ENCODE results near the gene RAP1A.
"Not testable (repeated sequence)": the region's sequence is repeated elsewhere in the genome, so short reads cannot be mapped to it uniquely, and the experiment has no call there.

RAP1A gene

DNA sequence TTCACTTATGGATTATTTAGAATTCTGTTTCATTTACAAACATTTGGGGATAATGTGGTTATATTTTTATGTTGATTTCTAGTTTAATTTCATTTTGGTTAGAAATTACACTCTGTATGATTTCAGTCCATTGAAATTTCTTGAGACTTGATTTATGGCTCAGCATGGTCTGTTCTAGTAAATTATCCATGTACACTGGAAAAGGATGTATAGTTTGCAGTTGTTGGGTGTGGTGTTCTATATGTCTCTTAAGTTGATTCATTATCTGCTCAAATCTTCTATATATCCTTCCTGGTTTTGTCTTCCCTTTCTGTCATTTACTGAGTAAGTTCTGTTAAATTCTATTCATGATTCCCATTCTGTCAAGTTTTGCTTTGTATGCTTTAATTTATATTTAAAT is 52.3 kb downstream of the RAP1A start:
- no peak for DNase-seq

DNA sequence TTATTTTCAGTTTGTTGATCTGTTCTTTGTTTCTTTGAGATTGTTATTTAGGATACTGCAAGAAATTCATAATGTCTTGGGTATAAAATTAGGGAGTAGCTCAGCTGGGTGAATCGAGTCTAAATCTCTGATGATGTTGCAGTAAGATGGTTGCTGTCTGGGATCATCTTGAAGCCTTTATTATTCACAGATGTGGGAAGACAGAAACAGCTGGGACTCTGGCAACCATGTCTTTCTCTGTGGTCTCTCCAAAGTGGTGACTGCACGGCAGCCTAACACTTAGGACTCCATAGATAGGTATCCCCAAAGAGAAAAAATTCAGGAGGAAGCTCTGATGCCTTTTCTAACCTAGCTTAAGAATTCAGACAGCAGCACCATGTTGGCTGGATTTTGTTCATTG is 52.7 kb downstream of the RAP1A start:
- DNase-seq, result no peak

DNA sequence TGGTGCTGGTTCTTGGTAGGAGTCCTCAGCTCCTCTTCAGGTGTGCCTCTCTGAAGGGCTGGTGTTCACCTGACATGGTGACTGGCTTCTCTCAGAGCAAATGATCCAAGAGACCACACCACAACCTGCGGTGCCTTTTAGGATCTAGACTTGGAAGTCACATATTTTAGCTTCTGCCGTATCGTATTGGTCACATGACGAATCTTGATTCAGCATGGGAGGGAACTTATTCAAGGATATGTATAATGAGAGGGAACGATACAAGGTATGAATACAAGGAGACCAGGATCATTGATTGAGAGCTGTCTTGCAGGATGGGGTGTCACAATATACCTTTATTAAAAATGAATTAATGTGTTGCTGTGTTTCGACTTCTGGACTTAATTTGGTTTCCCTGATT is 58.0 kb downstream of the RAP1A start:
- DNase-seq, result no peak

DNA sequence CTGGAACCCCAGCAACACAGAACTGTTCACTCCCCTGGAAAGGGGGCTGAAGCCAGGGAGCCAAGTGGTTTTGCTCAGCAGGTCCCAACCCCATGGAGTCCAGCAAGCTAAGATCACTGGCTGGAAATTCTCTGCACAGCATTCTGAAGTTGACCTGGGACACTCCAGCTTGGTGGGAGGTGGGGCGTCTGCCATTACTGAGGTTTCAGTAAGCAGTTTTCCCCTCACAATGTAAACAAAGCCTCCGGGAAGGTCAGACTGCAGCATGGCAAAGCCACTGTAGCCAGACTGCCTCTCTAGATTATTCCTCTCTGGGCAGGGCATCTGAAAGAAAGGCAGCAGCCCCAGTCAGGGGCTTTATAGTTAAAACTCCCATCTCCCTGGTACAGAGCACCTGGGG is 60.0 kb downstream of the RAP1A start:
- peak; percentile 10 to 14 for DNase-seq

DNA sequence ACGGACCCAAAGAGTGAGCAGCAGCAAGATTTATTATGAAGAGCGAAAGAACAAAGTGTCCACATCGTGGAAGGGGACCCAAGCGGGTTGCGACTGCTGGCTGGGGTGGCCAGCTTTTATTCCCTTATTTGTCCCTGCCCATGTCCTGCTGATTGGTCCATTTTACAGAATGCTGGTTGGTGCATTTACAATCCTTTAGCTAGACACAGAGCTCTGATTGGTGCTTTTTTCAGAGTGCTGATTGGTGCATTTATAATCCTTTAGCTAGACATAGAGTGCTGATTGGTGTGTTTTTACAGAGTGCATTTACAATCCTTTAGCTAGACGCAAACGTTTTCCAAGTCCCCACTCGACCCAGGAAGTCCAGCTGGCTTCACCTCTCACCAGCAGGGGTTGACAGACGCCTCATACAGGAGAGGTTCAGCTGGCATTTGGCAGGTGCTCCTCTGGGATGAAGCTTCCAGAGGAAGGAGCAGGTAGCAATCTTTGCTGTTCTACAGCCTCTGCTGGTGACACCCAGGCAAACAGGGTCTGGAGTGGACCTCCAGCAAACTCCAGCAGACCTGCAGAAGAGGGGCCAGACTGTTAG is 60.7 kb downstream of the RAP1A start:
- DNase-seq, result not testable (repeated sequence)

DNA sequence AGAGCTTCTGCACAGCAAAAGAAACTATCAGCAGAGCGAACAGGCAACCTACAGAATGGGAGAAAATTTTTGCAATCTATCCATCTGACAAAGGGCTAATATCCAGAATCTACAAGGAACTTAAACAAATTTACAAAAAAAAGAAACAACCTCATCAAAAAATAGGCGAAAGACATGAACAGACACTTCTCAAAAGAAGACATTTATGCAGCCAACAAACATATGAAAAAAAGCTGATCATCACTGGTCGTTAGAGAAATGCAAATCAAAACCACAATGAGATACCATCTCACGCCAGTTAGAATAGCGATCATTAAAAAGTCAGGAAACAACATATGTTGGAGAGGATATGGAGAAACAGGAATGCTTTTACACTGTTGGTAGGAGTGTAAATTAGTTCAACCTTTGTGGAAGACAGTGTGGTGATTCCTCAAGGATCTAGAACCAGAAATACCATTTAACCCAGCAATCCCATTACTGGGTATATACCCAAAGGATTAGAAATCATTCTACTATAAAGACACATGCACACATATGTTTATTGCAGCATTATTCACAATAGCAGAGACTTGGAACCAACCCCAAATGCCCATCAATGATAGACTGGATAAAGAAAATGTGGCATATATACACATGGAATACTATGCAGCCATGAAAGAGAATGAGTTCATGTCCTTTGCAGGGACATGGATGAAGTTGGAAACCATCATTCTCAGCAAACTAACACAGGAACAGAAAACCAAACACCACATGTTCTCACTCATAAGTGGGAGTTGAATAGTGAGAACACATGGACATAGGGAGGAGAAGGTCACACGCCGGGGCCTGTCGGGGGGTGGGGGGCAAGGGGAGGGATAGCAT is 65.9 kb downstream of the RAP1A start:
- DNase-seq, result not testable (repeated sequence)

DNA sequence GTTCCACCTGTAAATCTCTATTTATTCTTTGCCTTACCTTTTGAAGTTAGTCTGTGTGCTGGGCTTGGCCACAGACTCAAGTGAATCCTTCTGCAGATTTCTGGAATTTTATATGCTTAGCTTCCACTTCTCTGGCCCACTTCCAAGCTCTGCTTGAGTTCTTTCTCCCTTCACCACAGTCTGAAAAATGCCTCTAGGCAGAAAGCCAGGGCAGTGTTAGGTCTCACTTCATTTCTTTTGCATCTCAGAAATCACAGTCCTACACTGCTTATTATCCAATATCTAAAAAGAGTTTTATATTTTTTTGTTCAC is 70.7 kb downstream of the RAP1A start:
- no peak for DNase-seq

DNA sequence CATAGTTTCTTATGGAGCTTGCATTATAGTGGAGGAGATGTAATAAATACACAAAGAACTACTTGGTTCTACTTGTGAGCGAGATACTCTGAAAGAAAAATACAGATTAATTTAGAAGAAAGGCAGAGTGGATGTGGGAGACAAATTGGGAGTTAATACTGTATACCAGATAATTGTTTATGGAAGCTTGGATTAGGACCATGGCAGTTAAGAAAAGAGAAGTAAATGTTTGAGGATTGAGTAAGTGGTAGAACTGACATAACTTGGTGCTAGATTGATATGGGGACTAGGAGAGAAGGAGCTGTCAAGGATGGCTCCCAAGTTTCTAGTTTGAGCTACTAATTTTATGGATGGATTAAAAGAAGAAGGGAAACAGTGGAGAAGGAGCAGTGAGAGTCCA is 72.3 kb downstream of the RAP1A start:
- no peak for DNase-seq

DNA sequence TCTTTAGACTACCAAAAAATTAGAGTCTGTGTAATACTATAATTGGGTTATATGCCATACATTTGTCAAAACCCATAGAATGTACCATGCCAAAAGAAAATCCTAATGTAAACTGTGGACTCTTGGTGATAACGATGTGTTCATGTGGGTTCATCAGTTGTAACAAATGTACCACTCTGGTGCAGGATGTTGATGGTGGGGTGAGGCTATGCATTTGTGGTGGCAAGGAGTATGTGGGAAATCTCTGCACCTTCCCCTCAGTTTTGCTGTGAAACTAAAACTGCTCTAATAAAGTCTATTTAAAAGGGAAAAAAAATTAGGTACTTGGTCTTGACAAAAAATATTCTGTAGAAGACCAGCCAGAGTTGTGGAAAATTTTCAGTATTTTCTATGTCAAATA is 76.2 kb downstream of the RAP1A start:
- DNase-seq, result no peak

DNA sequence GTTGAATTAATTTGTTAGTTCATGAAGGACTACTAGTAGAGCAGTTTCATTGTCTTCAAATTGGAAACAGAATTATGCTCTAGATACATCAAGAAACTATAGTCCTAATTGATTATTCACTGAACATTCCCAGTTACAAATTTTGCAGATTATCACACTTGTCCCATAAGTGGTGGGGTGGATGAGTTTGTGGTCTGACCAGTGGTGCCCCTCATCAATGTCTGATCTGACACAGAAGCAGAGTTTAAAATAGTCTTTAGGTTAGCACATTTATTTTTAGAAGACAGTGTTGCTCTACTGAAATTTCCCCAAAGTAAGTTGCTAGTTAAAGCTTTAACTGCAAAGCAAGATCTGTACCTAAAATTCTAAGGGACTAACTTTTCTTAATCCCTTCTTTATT is 76.7 kb downstream of the RAP1A start:
- DNase-seq, result no peak

DNA sequence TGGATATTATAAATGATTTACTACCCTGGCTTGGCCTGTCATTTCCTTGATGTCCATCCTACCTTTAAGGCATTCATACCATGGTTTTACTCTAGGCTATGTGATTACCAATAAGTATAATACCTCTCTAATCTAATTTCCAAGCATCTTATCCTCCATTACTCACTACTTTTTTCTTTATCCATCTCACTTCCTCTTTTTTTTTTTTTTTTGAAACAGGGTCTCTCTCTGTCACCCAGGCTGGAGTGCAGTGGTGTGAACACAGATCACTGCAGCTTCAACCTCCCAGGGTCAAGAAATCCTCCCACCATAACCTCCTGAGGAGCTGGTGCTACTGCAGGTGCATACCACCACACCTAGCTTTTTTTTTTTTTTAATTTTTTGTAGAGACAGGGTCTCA is 79.7 kb downstream of the RAP1A start:
- DNase-seq, result no peak

DNA sequence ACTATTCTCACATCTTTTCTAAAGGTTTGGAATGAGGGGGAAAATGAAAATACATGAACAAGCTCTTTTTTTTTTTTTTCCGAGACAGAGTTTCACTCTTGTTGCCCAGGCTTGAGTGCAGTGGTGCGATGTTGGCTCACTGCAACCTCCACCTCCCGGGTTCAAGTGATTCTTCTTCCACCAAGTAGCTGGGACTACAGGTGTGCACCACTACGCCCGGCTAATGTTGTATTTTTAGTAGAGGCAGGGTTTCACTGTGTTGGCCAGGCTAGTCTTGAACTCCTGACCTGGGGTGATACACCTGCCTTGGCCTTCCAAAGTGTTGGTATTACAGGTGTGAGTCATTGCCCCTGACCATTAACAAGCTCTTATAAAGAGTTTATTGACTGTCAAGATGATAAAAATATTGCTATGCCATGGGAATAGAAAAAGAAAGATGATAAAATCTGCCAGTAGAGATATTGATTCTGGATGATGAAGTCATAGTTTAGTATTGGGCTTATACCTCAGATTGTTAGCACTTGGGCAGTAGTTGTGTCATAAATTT is 83.0 kb downstream of the RAP1A start:
- no peak for DNase-seq

DNA sequence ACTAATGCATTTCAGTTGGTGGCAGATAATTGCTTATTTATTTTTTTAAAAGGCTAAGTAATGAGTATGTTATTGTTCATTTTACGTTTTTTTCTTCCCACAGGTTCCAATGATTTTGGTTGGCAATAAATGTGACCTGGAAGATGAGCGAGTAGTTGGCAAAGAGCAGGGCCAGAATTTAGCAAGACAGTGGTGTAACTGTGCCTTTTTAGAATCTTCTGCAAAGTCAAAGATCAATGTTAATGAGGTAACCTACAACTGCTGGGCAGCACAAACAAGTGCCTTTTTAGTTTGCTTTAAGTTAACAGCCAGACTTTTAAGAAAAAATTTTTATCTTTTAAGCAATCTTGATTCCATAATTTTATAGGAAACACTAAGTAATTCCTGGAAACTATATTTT is 84.7 kb downstream of the RAP1A start:
- no peak for DNase-seq

DNA sequence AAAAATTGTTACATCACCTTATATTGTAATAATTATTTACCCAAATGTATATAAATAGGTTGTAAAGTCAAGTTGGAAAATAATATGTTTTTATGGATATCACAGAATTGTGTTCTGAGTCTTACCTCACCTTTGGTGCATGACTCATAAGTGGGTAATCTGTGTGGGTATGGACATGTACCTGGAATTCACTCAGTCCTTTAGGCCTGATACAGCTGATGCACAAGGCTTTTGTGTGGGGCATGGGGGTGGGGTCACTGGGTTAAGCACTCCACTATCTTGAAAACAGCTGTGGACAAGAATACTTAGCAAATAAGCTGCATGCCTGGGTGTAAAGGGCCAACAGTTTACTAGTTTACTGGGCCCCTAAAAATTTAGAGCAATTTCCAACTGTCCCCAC is 85.2 kb downstream of the RAP1A start:
- no peak for DNase-seq

DNA sequence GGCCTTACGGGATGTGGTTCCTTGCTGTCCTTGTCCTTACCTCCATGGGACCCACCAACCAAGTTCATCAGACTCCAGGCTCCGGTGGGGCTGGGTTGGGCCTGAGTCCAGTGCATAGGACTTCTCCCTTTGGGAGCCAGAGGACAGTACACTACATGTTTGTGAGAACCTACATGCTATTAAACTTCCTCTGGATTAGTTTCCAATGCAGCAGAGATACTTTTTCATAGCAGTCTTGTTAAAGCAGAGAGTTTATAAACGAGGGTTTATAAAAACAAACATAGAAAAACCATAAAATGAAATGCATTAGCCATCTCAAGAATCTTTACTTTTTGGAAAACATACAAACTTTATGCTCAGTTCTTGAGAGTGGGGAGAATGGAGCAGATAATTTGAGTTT is 86.3 kb downstream of the RAP1A start:
- no peak for DNase-seq

DNA sequence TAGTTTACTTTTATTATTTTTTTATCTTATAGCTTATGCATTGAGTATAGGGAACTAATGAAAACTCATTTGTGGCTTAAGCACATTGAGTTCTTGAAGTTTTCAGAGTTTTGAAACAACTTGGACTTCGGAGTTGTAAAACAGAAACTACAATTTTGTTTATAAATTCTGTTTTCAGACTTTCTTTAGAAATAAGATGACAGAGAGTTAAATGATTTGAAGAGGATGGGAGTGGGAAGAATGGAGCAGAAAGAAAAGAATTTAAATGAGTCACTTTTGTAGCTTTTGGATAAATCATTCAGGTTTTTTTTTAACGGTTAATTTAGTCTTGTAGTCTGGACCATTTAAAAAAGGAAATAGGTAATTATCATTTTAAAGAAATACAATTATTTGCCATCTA is 87.3 kb downstream of the RAP1A start:
- DNase-seq, result no peak

DNA sequence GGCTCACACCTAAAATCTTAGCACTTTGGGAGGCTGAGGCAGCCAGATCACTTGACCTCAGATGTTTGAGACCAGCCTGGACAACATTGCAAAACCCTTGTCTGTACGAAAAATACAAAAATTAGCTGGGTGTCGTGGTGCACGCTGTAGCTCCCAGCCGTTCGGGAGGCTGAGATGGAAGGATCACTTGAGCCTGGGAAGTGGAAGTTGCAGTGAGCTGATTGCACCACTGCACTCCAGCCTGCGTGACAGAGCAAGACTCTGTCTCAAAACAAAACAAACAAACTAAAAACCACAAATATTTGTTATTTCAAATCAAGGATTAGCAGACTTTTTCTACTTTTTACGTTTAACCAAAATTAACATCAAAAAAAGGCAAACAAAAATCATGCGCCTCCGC is 88.3 kb downstream of the RAP1A start:
- no peak for DNase-seq

DNA sequence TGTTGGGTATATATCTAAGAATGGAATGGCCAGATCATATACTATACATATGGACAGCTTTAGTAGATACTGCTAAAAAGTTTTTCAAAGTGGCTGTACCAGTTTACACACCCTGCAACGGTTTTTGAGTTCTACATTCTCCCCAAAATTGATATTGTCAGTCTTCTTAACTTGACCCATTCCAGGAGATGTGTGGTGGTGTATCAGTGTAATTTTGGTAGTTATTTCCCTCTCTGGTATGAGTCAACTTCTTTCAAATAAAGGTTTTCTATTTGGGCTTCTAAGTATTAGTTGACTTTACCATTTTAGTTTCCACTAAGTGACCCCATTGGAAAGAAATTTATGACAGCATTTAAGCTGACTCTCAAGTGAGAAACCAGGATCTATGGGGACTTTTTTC is 90.4 kb downstream of the RAP1A start:
- no peak for DNase-seq

DNA sequence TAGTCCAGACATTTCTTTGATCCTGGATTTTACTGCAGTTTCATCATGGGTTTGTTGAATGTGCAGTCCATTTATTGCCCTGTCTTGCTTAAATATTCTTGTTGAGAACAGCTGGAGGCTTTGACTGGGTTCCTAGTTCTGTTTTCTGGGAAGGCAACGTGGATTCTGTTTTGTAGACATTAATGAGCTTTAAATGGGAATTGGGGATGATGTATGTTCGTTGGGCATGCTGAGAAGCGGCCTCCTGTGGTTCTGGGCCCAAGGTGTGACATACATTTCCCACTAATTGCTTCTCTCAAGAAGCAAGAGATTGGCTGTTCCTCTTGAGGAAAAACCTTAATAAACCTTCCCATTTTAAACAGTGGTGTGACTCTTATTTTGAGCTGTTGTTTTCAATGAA is 96.7 kb downstream of the RAP1A start:
- DNase-seq, result no peak

DNA sequence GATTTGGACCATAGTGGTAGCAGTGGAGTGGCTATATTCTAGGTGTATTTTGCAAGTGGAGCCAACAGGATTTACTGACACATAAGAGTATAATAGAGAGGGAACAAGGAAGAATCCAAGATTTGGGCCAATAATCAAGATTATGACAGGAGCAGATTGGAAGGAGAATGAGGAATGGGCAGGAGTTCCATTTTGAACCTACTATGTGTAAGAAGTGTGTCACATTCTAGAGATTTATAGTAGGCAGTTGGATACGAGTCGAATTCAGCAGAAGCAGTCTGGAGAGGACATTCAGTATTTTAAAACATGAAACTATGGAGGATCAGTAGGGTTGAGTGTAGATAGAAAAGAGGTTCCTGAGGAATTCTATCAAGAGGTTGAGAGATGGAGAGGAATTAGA is 97.9 kb downstream of the RAP1A start:
- no peak for DNase-seq

DNA sequence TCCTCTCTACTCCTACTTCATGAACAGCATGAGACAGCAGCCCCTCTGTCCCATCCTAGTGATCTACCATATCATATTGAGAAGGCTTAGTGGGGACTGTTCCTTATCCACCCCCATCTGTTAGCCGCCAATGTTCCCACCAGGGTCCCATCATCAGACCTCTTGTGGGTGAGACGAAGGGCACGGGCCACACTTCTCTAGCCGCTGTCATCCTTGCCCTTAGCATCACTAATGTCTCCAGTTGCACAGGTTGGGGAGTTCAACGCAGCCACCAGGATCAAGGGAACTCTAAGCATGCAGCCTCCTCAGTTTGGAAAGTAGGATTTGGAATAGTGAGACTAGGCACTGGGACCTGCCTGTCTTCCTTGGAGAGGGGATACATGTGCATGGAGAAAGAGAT is 99.5 kb downstream of the RAP1A start:
- DNase-seq, result no peak

DNA sequence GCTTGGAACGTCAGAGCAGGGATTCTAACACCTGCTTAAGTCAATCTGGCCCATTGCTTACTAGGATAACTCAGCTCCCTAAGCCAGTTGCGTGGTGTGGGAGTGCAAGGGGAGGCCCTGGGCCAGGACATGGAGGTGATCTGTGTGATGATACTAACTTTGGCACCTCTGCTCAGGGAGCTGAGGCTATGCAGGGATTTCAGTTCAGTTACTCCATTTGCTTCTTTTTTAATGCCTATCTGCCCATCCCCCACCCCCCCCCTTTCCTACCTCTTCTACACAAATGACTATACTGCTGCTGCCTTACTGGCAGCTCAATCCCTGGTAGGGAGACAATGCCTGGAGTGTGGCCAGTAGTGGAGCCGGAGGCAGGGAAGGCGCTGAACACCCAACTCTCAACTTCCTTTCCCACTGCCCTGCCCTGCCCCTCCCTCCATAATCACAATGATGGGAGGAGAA is 100.1 kb downstream of the RAP1A start:
- no peak for DNase-seq

DNA sequence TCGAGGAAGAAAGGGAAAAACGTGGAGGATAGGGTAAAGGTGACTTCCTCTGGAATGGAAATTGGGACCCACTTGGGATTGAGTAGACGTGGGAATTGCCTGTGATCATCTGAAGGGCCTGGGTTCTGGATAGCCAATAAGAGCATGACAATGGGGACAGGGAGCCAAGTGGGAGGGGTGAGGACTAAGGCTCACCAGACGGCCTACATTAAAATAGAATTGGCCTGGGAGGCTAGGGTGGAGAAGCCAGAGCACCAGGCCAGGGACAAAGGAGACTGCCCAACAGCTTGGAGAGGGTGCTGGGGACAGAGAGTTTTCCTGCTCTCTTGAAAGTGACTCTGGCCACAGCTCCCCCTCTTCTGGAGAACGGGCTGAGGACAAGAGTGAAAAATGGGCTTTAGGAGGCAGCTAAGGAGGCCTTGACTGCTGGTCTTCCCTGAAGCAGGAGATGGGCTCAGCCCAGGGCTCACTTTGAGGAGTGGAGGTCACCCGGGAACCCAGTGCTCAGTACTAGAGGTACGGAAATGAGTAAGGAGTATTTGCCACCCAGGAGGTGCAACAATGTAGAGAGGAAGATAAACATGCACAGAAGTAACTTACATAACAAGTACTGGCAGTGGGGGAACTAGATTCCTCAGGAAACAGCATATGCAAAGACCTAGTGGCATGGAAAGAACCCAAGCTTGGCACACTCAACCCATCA is 100.8 kb downstream of the RAP1A start:
- DNase-seq, result no peak

Data from SHP77 (cell line).